Lower leg skin (tissue), 3 donors: ENCODE results near the gene PRICKLE1.

Experiments
- POLR2A ChIP-seq, 2 donors: fragments of 450-650 bp; IDR thresholded peaks; one replicate each; pipeline ENCODE4 v1.6.1; 2016 to 2017; ENCODE audit warnings: antibody characterized with exemption in 2 of 2, mild to moderate bottlenecking in 1 of 2, moderate library complexity in 1 of 2
- TF ChIP-seq, protein P1 (sequence below), 3 donors: fragments of 450-650 bp; IDR thresholded peaks; one replicate each; pipeline ENCODE4 v1.5.1; 2016; ENCODE audit warnings: antibody characterized with exemption in 3 of 3, mild to moderate bottlenecking in 3 of 3, moderate library complexity in 2 of 3

GRCh38 chr12:42564556-42564955 lies 25.0 kb downstream of the PRICKLE1 start:
- TF ChIP-seq, protein P1, sequence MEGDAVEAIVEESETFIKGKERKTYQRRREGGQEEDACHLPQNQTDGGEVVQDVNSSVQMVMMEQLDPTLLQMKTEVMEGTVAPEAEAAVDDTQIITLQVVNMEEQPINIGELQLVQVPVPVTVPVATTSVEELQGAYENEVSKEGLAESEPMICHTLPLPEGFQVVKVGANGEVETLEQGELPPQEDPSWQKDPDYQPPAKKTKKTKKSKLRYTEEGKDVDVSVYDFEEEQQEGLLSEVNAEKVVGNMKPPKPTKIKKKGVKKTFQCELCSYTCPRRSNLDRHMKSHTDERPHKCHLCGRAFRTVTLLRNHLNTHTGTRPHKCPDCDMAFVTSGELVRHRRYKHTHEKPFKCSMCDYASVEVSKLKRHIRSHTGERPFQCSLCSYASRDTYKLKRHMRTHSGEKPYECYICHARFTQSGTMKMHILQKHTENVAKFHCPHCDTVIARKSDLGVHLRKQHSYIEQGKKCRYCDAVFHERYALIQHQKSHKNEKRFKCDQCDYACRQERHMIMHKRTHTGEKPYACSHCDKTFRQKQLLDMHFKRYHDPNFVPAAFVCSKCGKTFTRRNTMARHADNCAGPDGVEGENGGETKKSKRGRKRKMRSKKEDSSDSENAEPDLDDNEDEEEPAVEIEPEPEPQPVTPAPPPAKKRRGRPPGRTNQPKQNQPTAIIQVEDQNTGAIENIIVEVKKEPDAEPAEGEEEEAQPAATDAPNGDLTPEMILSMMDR (IDR thresholded peaks at IDR 0.05) = no peak
- TF ChIP-seq POLR2A (IDR thresholded peaks at IDR 0.05) = no peak
